Measurements from ENCODE around the gene CCDC57.

The CCDC57 gene

DNA sequence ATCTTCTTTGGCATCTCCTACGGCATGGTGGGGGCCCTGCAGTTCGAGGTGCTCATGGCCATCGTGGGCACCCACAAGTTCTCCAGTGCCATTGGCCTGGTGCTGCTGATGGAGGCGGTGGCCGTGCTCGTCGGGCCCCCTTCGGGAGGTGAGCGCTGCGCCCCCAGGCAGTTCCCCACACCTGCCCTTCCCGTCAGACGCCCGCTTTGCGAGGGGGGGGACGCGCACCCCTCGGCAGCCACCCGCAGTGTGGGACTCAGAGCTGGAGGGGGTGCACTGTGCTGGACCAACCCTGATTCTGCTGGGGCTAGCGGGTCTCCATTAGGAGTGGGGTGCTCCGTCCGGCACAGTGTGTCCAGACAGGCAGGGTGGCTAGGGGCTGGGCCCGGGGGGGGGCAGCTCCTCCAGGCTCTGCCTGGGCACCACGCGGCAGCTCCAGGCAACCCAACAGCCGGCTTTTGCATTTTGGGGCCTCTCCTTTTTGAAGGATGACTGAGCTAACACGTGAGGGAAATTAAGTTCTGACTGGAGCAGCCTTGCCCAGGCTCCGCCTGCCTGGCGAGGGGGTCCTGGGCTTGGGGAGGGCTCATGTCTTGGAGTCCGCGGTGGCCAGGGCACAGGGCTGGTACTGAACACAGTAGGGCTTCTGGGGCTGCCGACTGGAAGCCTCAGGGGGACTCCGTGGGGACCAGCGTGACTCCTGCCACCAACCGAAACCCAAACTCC is 25.3 kb upstream of the CCDC57 start:
- H2AFZ ChIP-seq (ENCODE audit: low read depth, low read length): no peak overlapping the region
- TF ChIP-seq, protein P1, sequence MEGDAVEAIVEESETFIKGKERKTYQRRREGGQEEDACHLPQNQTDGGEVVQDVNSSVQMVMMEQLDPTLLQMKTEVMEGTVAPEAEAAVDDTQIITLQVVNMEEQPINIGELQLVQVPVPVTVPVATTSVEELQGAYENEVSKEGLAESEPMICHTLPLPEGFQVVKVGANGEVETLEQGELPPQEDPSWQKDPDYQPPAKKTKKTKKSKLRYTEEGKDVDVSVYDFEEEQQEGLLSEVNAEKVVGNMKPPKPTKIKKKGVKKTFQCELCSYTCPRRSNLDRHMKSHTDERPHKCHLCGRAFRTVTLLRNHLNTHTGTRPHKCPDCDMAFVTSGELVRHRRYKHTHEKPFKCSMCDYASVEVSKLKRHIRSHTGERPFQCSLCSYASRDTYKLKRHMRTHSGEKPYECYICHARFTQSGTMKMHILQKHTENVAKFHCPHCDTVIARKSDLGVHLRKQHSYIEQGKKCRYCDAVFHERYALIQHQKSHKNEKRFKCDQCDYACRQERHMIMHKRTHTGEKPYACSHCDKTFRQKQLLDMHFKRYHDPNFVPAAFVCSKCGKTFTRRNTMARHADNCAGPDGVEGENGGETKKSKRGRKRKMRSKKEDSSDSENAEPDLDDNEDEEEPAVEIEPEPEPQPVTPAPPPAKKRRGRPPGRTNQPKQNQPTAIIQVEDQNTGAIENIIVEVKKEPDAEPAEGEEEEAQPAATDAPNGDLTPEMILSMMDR (IDR thresholded peaks at IDR 0.05; ENCODE audit: borderline replicate concordance, extremely low read depth, low read length, poor library complexity, severe bottlenecking): no peak
- no peak for TF ChIP-seq EZH2 (IDR thresholded peaks at IDR 0.05; ENCODE audit: borderline replicate concordance, low read depth, low read length, severe bottlenecking)
- H3K27ac ChIP-seq (ENCODE audit: low read length): no peak overlapping the region
- H4K20me1 ChIP-seq (ENCODE audit: insufficient read depth, low read length): peaks cover 34% of the 10 kb centered on the region
- H3K36me3 ChIP-seq (ENCODE audit: insufficient read depth, low read length): peaks cover 35% of the 10 kb centered on the region
- no peaks in the 10 kb centered on the region; the same call in 1 of the 2 replicates for H3K79me2 ChIP-seq (ENCODE audit: insufficient read depth, low read length)
- H3K27me3 ChIP-seq (ENCODE audit: insufficient read depth, low read length, poor library complexity): no peaks in the 10 kb centered on the region
- DNase-seq (no peak), ATAC-seq (ENCODE audit: insufficient read depth, low read depth) (no peak)
- no peaks in the 10 kb centered on the region for H3K9me3 ChIP-seq (ENCODE audit: insufficient read depth, low read length, severe bottlenecking)
- 0 out of 2 replicates have a peak, but pooled peaks cover 8% of the 10 kb centered on the region for H3K4me1 ChIP-seq (ENCODE audit: insufficient read depth, low read length)
- H3K4me3 ChIP-seq (ENCODE audit: low read depth in 1 of 2, low read length in 2 of 2): no peak overlapping the region
- no peak overlapping the region for H3K4me2 ChIP-seq (ENCODE audit: insufficient read depth, low read length)
- H3K9ac ChIP-seq (ENCODE audit: low read depth, low read length): no peak overlapping the region

DNA sequence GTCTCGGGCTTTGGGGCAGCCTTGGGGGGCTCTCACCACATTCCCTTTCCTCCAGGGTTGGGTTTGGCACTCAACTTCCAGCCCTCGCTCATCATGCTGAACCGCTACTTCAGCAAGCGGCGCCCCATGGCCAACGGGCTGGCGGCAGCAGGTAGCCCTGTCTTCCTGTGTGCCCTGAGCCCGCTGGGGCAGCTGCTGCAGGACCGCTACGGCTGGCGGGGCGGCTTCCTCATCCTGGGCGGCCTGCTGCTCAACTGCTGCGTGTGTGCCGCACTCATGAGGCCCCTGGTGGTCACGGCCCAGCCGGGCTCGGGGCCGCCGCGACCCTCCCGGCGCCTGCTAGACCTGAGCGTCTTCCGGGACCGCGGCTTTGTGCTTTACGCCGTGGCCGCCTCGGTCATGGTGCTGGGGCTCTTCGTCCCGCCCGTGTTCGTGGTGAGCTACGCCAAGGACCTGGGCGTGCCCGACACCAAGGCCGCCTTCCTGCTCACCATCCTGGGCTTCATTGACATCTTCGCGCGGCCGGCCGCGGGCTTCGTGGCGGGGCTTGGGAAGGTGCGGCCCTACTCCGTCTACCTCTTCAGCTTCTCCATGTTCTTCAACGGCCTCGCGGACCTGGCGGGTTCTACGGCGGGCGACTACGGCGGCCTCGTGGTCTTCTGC is 24.6 kb upstream of the CCDC57 start:
- Histone ChIP-seq H3K4me2 (ENCODE audit: insufficient read depth, low read length) (no peak overlapping the region), H3K9me3 (ENCODE audit: insufficient read depth, low read length, severe bottlenecking) (no peaks in the 10 kb centered on the region), H3K79me2 (ENCODE audit: insufficient read depth, low read length) (no peaks in the 10 kb centered on the region), H3K9ac (ENCODE audit: low read depth, low read length) (no peak overlapping the region), H3K36me3 (ENCODE audit: insufficient read depth, low read length) (peaks cover 28% of the 10 kb centered on the region), H2AFZ (ENCODE audit: low read depth, low read length) (no peak overlapping the region), H3K4me1 (ENCODE audit: insufficient read depth, low read length) (0 out of 2 replicates have a peak, but pooled peaks cover 8% of the 10 kb centered on the region), H4K20me1 (ENCODE audit: insufficient read depth, low read length) (peaks cover 27% of the 10 kb centered on the region), H3K4me3 (ENCODE audit: low read depth in 1 of 2, low read length in 2 of 2) (no peak overlapping the region), H3K27me3 (ENCODE audit: insufficient read depth, low read length, poor library complexity) (no peaks in the 10 kb centered on the region), H3K27ac (ENCODE audit: low read length) (no peak overlapping the region; the same call in 1 of the 2 replicates)
- ATAC-seq (ENCODE audit: insufficient read depth, low read depth): no peak
- TF ChIP-seq EZH2 (IDR thresholded peaks at IDR 0.05; ENCODE audit: borderline replicate concordance, low read depth, low read length, severe bottlenecking): no peak
- TF ChIP-seq, protein P1 (IDR thresholded peaks at IDR 0.05; ENCODE audit: borderline replicate concordance, extremely low read depth, low read length, poor library complexity, severe bottlenecking): no peak
- DNase-seq: no peak

DNA sequence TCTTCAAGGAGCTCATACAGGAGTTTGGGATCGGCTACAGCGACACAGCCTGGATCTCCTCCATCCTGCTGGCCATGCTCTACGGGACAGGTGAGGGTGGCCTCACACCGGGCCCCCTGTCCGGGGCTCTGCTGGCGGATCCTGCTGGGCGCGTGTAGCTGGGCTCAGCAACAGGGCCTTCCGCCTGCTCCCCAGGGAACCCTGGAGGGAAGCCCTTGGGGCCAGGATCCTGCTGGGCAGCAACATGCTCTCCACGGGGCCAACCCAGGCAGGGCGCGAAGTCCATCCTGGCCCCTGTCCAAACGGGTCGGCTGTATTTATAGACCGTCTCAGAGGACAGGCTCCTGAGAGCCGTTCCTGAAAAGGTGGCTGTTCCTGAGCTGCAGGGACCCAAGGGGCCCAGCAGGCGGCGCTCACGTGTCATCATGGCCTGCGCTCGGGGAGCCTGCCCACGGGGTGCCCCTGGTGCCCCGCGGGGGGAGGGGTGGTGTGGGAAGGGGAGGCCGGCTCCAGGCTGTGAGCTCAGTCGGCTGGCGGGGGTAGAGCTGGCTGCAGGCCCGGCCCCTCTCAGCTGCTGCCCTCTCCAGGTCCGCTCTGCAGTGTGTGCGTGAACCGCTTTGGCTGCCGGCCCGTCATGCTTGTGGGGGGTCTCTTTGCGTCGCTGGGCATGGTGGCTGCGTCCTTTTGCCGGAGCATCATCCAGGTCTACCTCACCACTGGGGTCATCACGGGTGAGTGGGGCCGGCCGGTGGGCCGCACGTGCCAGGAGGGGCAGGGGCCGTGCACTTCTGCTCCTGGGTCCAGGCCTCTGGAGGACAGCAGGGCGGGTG is 23.7 kb upstream of the CCDC57 start:
- TF ChIP-seq, protein P1 (IDR thresholded peaks at IDR 0.05; ENCODE audit: borderline replicate concordance, extremely low read depth, low read length, poor library complexity, severe bottlenecking): peak; percentile 95
- no peak for TF ChIP-seq EZH2 (IDR thresholded peaks at IDR 0.05; ENCODE audit: borderline replicate concordance, low read depth, low read length, severe bottlenecking)
- no peak overlapping the region for H3K9ac ChIP-seq (ENCODE audit: low read depth, low read length)
- H3K4me3 ChIP-seq (ENCODE audit: low read depth in 1 of 2, low read length in 2 of 2): no peak overlapping the region
- no peaks in the 10 kb centered on the region for H3K27me3 ChIP-seq (ENCODE audit: insufficient read depth, low read length, poor library complexity)
- H3K36me3 ChIP-seq (ENCODE audit: insufficient read depth, low read length): peaks cover 26% of the 10 kb centered on the region
- no peaks in the 10 kb centered on the region for H3K79me2 ChIP-seq (ENCODE audit: insufficient read depth, low read length)
- H2AFZ ChIP-seq (ENCODE audit: low read depth, low read length): no peak overlapping the region
- H3K27ac ChIP-seq (ENCODE audit: low read length): no peak overlapping the region; the same call in 1 of the 2 replicates
- peaks cover 21% of the 10 kb centered on the region for H4K20me1 ChIP-seq (ENCODE audit: insufficient read depth, low read length)
- no peak overlapping the region for H3K4me2 ChIP-seq (ENCODE audit: insufficient read depth, low read length)
- ATAC-seq (ENCODE audit: insufficient read depth, low read depth) (peak; percentile 66), DNase-seq (peak; percentile 71)
- no peaks in the 10 kb centered on the region for H3K9me3 ChIP-seq (ENCODE audit: insufficient read depth, low read length, severe bottlenecking)
- 0 out of 2 replicates have a peak, but pooled peaks cover 8% of the 10 kb centered on the region for H3K4me1 ChIP-seq (ENCODE audit: insufficient read depth, low read length)
